GM12878 (cell line): ENCODE measurements around the gene CCNI.

Experiments used
- EZH2 ChIP-seq: IDR thresholded peaks from 2 replicates; pipeline ENCODE4 v1.6.1; 2012; ENCODE audit warnings: low read depth, mild to moderate bottlenecking, control low read depth, inconsistent platforms, low read length, borderline replicate concordance; ENCODE audit not compliant: control insufficient read depth
- FOXM1 ChIP-seq: IDR thresholded peaks from 2 replicates; pipeline ENCODE4 v1.6.1; 2012; ENCODE audit warnings: low read depth, mild to moderate bottlenecking, inconsistent platforms, low read length, moderate library complexity
- POLR2A ChIP-seq: IDR thresholded peaks from 2 replicates; pipeline ENCODE4 v1.6.1; 2011; ENCODE audit warnings: low read depth, mild to moderate bottlenecking, low read length
- SMC3 ChIP-seq: IDR thresholded peaks from 2 replicates; pipeline ENCODE4 v1.6.1; 2011; ENCODE audit warnings: low read length, improper control_type of control experiment, borderline replicate concordance
- TF ChIP-seq, protein P1 (sequence below), 3 experiments: IDR thresholded peaks in 2 of 3; conservative IDR thresholded peaks in 1 of 3; 2 replicates each; pipeline ENCODE4 v1.5.1; 2011; ENCODE audit warnings: low read depth in 3 of 3, low read length in 3 of 3, mild to moderate bottlenecking in 3 of 3, control low read depth in 2 of 3, moderate library complexity in 2 of 3, inconsistent platforms in 1 of 3, mixed read lengths in 1 of 3; ENCODE audit not compliant: control insufficient read depth in 2 of 3, insufficient read depth in 1 of 3; ENCODE audit errors: extremely low read depth in 1 of 3
- TF ChIP-seq, protein P2 (sequence below): IDR thresholded peaks from 2 replicates; pipeline ENCODE4 v1.6.1; 2012; ENCODE audit warnings: mild to moderate bottlenecking, low read depth, low read length

DNA sequence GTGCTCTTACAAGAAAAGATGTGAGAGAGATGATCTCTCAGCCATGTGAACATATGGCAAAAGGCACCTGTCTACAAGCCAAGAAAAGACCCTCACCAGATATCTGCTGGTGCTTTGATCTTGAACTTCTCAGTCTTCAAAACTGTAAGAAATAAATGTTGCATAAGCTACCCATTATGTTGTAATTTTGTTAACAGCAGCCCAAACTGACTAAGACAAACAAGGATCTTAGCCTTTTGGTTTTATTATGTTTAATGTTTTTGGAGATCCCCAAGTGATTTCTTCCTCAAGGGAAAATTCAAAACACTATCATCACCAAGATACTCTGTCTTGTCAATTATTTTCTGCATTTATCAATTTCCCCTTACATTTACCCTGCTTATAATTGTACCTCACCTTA lies 21.8 kb upstream of the CCNI start:
- no peak for TF ChIP-seq SMC3
- TF ChIP-seq FOXM1, result no peak
- no peak for TF ChIP-seq EZH2
- TF ChIP-seq POLR2A, result no peak
- TF ChIP-seq, protein P1, sequence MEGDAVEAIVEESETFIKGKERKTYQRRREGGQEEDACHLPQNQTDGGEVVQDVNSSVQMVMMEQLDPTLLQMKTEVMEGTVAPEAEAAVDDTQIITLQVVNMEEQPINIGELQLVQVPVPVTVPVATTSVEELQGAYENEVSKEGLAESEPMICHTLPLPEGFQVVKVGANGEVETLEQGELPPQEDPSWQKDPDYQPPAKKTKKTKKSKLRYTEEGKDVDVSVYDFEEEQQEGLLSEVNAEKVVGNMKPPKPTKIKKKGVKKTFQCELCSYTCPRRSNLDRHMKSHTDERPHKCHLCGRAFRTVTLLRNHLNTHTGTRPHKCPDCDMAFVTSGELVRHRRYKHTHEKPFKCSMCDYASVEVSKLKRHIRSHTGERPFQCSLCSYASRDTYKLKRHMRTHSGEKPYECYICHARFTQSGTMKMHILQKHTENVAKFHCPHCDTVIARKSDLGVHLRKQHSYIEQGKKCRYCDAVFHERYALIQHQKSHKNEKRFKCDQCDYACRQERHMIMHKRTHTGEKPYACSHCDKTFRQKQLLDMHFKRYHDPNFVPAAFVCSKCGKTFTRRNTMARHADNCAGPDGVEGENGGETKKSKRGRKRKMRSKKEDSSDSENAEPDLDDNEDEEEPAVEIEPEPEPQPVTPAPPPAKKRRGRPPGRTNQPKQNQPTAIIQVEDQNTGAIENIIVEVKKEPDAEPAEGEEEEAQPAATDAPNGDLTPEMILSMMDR (IDR thresholded peaks at IDR 0.05 in 2 of 3, conservative IDR thresholded peaks at IDR 0.05 in 1 of 3; ENCODE audit: control insufficient read depth in 2 of 3, extremely low read depth in 1 of 3, insufficient read depth in 1 of 3, low read depth in 3 of 3, low read length in 3 of 3), result no peak
- TF ChIP-seq, protein P2, sequence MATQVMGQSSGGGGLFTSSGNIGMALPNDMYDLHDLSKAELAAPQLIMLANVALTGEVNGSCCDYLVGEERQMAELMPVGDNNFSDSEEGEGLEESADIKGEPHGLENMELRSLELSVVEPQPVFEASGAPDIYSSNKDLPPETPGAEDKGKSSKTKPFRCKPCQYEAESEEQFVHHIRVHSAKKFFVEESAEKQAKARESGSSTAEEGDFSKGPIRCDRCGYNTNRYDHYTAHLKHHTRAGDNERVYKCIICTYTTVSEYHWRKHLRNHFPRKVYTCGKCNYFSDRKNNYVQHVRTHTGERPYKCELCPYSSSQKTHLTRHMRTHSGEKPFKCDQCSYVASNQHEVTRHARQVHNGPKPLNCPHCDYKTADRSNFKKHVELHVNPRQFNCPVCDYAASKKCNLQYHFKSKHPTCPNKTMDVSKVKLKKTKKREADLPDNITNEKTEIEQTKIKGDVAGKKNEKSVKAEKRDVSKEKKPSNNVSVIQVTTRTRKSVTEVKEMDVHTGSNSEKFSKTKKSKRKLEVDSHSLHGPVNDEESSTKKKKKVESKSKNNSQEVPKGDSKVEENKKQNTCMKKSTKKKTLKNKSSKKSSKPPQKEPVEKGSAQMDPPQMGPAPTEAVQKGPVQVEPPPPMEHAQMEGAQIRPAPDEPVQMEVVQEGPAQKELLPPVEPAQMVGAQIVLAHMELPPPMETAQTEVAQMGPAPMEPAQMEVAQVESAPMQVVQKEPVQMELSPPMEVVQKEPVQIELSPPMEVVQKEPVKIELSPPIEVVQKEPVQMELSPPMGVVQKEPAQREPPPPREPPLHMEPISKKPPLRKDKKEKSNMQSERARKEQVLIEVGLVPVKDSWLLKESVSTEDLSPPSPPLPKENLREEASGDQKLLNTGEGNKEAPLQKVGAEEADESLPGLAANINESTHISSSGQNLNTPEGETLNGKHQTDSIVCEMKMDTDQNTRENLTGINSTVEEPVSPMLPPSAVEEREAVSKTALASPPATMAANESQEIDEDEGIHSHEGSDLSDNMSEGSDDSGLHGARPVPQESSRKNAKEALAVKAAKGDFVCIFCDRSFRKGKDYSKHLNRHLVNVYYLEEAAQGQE, result no peak
